GM23338 (cell line): ENCODE measurements around the gene METAP1D. TPM values are rescaled to one million over a fixed set of nuclear protein-coding genes. Genes with fewer than 3 reads are reported as not detected.

Source experiments
- ATAC-seq: fragments of 200-7000 bp; cut with Tn5 transposase; 3 replicates; pipeline ENCODE4 v1.9.1; 2020
- DNase-seq: peaks from one replicate; pipeline ENCODE4 v3.0.0-alpha.2; 2015; ENCODE audit warnings: low spot score
- H2AFZ ChIP-seq: fragments of 200-600 bp; sonication (generic); 2 replicates; pipeline ENCODE4 v1.8.0; 2016; ENCODE audit warnings: antibody characterized with exemption, mild to moderate bottlenecking, moderate library complexity
- H3F3A ChIP-seq: fragments of 200-600 bp; sonication (generic); replicated peaks from 2 replicates; pipeline ENCODE4 v1.8.0; 2017; ENCODE audit warnings: antibody characterized with exemption, mixed run types, low read depth
- H3K27ac ChIP-seq: fragments of 200-600 bp; sonication (generic); 2 replicates; pipeline ENCODE4 v1.6.1; 2016; ENCODE audit warnings: low read depth
- H3K27me3 ChIP-seq: fragments of 200-600 bp; sonication (generic); 2 replicates; pipeline ENCODE4 v1.8.0; 2016; ENCODE audit warnings: mild to moderate bottlenecking, mixed run types, moderate library complexity; ENCODE audit not compliant: insufficient read depth
- H3K36me3 ChIP-seq: fragments of 200-600 bp; sonication (generic); 2 replicates; pipeline ENCODE4 v1.8.0; 2016; ENCODE audit warnings: mild to moderate bottlenecking; ENCODE audit not compliant: insufficient read depth
- H3K4me1 ChIP-seq: fragments of 200-600 bp; sonication (generic); 2 replicates; pipeline ENCODE4 v1.8.0; 2016; ENCODE audit warnings: mild to moderate bottlenecking, moderate library complexity; ENCODE audit not compliant: insufficient read depth
- H3K4me2 ChIP-seq: fragments of 200-600 bp; sonication (generic); 2 replicates; pipeline ENCODE4 v1.7.1; 2017; ENCODE audit warnings: mixed run types
- H3K4me3 ChIP-seq: fragments of 200-600 bp; sonication (generic); 2 replicates; pipeline ENCODE4 v1.6.1; 2016; ENCODE audit warnings: mixed run types
- H3K79me2 ChIP-seq: fragments of 200-600 bp; sonication (generic); replicated peaks from 2 replicates; pipeline ENCODE4 v1.8.0; 2017; ENCODE audit warnings: mild to moderate bottlenecking; ENCODE audit not compliant: insufficient read depth
- H3K9me2 ChIP-seq: fragments of 200-600 bp; sonication (generic); 2 replicates; pipeline ENCODE4 v1.8.0; 2017; ENCODE audit not compliant: insufficient read depth
- H4K20me1 ChIP-seq: fragments of 200-600 bp; sonication (generic); replicated peaks from 2 replicates; pipeline ENCODE4 v1.8.0; 2017; ENCODE audit warnings: mild to moderate bottlenecking; ENCODE audit not compliant: insufficient read depth
- H3K27ac Mint-ChIP-seq: 2 replicates; pipeline ENCODE4 v1.8.0; 2020; ENCODE audit warnings: inconsistent platforms, mild to moderate bottlenecking, moderate library complexity, mixed read lengths
- H3K27me3 Mint-ChIP-seq: 3 replicates; pipeline ENCODE4 v1.8.0; 2022; ENCODE audit warnings: low read depth, mild to moderate bottlenecking, moderate library complexity, mixed read lengths, inconsistent platforms; ENCODE audit not compliant: insufficient read depth, poor library complexity
- H3K36me3 Mint-ChIP-seq: 3 replicates; pipeline ENCODE4 v1.8.0; 2021; ENCODE audit warnings: low read depth, mild to moderate bottlenecking, inconsistent platforms, moderate library complexity, mixed read lengths
- H3K4me1 Mint-ChIP-seq: 3 replicates; pipeline ENCODE4 v1.8.0; 2020; ENCODE audit warnings: mild to moderate bottlenecking, inconsistent platforms, mixed read lengths
- H3K4me3 Mint-ChIP-seq: 3 replicates; pipeline ENCODE4 v1.8.0; 2021; ENCODE audit warnings: moderate library complexity, mild to moderate bottlenecking, inconsistent platforms, mixed read lengths
- H3K9me3 Mint-ChIP-seq: 3 replicates; pipeline ENCODE4 v1.8.0; 2020; ENCODE audit warnings: moderate library complexity, mild to moderate bottlenecking, inconsistent platforms, mixed read lengths
- EZH2 ChIP-seq: fragments of 200-600 bp; sonication (generic); IDR thresholded peaks from one replicate; pipeline ENCODE4 v1.8.0; 2017; ENCODE audit warnings: antibody characterized with exemption, mild to moderate bottlenecking, low read depth; ENCODE audit not compliant: unreplicated experiment
- EZH2phosphoT487 ChIP-seq: fragments of 200-600 bp; sonication (generic); IDR thresholded peaks from one replicate; pipeline ENCODE4 v1.8.1; 2018; ENCODE audit warnings: antibody characterized with exemption; ENCODE audit not compliant: unreplicated experiment
- JUNB ChIP-seq: IDR thresholded peaks from one replicate; pipeline ENCODE4 v1.6.1; 2016; ENCODE audit warnings: antibody characterized with exemption; ENCODE audit not compliant: unreplicated experiment
- NANOG ChIP-seq: IDR thresholded peaks from 2 replicates; pipeline ENCODE4 v1.6.1; 2016; ENCODE audit warnings: antibody characterized with exemption, borderline replicate concordance
- POLR2AphosphoS5 ChIP-seq: IDR thresholded peaks from 2 replicates; pipeline ENCODE4 v1.6.1; 2016; ENCODE audit warnings: antibody characterized with exemption, low read depth
- STAT1 ChIP-seq: IDR thresholded peaks from one replicate; pipeline ENCODE4 v1.6.1; 2016; ENCODE audit warnings: antibody characterized with exemption; ENCODE audit not compliant: unreplicated experiment
- ZNF114 ChIP-seq: fragments of 250-450 bp; sonication (Bioruptor Pico); IDR thresholded peaks from 2 replicates; pipeline ENCODE4 v1.5.0; 2020; ENCODE audit warnings: mild to moderate bottlenecking, moderate library complexity
- ZNF331 ChIP-seq: fragments of 250-450 bp; sonication (Bioruptor Pico); IDR thresholded peaks from 2 replicates; pipeline ENCODE4 v1.5.0; 2020; ENCODE audit warnings: low read depth, mild to moderate bottlenecking, moderate library complexity
- polyA plus RNA-seq: library from polyadenylated mRNA; unstranded; fragments of >200 nt; fragmentation: Nextera tagmentation; extraction: Ambion mirVana; gene quantifications from 2 replicates; pipeline ENCODE4 v1.2.1, GENCODE V29; 2016
- total RNA-seq: library from RNA; depleted of rRNA; stranded (reverse); fragments of >200 nt; shearing (Covaris generic); gene quantifications from 2 replicates; pipeline ENCODE4 v1.2.3, GENCODE V29; 2014
- TF ChIP-seq, protein P1 (sequence below): fragments of 250-450 bp; sonication (Bioruptor Pico); IDR thresholded peaks from 2 replicates; pipeline ENCODE4 v1.5.0; 2020; ENCODE audit warnings: mild to moderate bottlenecking, moderate library complexity
- TF ChIP-seq, protein P2 (sequence below): IDR thresholded peaks from one replicate; pipeline ENCODE4 v1.6.1; 2018; ENCODE audit warnings: antibody characterized with exemption; ENCODE audit not compliant: unreplicated experiment
- TF ChIP-seq, protein P3 (sequence below), 2 experiments: fragments of 200-600 bp in 1 of 2; sonication (generic) in 1 of 2; conservative IDR thresholded peaks; 2 replicates each; pipeline versions ENCODE4 v1.5.1 to v1.6.1; 2016 to 2017; ENCODE audit warnings: antibody characterized with exemption in 2 of 2, low read depth in 2 of 2, mild to moderate bottlenecking in 2 of 2, moderate library complexity in 1 of 2

METAP1D gene
- total and polyA plus RNA-seq, 2 experiments from 2014 or later: 12.8 to 15.5 TPM

DNA sequence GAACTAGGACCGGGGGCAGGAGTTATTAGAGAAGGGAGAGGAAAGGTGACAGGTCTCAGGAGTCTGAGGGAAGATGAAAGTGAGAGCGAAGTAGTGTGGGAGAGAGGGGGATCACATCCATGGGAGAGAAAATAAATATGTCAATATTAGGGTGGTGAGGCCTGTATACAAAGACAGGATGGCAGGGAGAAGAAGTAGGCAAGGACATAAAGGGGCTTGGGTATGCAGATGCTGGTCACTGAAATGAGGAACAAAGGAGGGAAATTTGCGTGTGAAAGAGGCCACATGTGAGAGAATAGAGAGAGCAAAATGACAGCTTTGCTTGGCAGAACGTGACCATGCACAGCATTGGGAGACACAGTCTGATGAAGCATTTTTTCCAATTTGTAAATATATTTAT, 13.6 kb downstream of the METAP1D start (continued):
- TF ChIP-seq, protein P1, sequence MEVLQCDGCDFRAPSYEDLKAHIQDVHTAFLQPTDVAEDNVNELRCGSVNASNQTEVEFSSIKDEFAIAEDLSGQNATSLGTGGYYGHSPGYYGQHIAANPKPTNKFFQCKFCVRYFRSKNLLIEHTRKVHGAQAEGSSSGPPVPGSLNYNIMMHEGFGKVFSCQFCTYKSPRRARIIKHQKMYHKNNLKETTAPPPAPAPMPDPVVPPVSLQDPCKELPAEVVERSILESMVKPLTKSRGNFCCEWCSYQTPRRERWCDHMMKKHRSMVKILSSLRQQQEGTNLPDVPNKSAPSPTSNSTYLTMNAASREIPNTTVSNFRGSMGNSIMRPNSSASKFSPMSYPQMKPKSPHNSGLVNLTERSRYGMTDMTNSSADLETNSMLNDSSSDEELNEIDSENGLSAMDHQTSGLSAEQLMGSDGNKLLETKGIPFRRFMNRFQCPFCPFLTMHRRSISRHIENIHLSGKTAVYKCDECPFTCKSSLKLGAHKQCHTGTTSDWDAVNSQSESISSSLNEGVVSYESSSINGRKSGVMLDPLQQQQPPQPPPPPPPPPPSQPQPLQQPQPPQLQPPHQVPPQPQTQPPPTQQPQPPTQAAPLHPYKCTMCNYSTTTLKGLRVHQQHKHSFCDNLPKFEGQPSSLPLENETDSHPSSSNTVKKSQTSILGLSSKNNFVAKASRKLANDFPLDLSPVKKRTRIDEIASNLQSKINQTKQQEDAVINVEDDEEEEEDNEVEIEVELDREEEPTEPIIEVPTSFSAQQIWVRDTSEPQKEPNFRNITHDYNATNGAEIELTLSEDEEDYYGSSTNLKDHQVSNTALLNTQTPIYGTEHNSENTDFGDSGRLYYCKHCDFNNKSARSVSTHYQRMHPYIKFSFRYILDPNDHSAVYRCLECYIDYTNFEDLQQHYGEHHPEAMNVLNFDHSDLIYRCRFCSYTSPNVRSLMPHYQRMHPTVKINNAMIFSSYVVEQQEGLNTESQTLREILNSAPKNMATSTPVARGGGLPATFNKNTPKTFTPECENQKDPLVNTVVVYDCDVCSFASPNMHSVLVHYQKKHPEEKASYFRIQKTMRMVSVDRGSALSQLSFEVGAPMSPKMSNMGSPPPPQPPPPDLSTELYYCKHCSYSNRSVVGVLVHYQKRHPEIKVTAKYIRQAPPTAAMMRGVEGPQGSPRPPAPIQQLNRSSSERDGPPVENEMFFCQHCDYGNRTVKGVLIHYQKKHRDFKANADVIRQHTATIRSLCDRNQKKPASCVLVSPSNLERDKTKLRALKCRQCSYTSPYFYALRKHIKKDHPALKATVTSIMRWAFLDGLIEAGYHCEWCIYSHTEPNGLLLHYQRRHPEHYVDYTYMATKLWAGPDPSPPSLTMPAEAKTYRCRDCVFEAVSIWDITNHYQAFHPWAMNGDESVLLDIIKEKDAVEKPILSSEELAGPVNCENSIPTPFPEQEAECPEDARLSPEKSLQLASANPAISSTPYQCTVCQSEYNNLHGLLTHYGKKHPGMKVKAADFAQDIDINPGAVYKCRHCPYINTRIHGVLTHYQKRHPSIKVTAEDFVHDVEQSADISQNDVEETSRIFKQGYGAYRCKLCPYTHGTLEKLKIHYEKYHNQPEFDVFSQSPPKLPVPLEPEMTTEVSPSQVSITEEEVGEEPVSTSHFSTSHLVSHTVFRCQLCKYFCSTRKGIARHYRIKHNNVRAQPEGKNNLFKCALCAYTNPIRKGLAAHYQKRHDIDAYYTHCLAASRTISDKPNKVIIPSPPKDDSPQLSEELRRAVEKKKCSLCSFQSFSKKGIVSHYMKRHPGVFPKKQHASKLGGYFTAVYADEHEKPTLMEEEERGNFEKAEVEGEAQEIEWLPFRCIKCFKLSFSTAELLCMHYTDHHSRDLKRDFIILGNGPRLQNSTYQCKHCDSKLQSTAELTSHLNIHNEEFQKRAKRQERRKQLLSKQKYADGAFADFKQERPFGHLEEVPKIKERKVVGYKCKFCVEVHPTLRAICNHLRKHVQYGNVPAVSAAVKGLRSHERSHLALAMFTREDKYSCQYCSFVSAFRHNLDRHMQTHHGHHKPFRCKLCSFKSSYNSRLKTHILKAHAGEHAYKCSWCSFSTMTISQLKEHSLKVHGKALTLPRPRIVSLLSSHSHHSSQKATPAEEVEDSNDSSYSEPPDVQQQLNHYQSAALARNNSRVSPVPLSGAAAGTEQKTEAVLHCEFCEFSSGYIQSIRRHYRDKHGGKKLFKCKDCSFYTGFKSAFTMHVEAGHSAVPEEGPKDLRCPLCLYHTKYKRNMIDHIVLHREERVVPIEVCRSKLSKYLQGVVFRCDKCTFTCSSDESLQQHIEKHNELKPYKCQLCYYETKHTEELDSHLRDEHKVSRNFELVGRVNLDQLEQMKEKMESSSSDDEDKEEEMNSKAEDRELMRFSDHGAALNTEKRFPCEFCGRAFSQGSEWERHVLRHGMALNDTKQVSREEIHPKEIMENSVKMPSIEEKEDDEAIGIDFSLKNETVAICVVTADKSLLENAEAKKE (CRISPR knock-in tag): no peak
- no peak for TF ChIP-seq JUNB
- TF ChIP-seq ZNF331 (CRISPR knock-in tag): no peak
- no peak for TF ChIP-seq EZH2phosphoT487
- TF ChIP-seq ZNF114: no peak
- no peak for TF ChIP-seq NANOG

DNA sequence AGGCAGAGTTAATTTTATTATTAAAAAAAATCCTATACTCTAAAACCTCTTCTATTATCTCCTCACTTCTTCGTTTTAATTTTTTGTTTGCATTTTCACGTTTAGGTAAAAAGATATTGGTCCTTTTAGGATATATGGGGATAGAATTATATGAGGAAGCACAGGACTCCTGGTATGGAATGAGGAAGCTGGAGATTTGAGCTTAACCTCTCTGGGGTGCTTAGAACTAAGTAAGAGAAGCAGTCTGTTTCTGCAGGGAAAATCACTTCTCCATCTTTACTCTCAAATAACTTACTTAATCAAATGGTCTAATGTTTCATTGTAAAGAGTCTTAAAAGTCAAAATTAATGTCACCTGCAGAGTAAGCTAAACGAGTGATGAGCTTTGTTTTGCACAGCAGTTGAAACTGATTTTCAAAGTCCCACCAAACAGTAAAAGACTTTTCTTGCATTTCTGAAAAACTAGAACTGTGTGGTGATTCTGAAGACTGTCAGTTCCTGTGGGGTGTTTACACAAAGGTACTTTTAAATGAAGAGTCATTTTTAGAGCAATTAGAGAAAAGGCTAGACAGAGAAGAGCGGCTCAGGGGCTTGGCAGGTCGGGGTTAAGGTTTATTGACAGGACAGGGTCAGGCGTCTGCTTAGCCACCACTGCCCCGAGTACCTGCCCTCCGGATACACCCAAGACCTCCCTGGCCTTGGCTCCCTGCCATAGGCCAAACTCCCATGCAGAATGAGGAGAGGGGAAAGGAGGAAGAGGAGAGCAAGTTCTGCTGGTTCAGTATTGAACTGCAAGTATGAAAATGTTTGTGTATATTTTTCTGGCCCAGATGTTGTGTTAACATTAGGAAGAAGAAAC, 21.6 kb downstream of the METAP1D start:
- no peaks in the 10 kb centered on the region for H4K20me1 ChIP-seq
- Mint-ChIP-seq H3K36me3 (no peaks in the 10 kb centered on the region), H3K9me3 (no peaks in the 10 kb centered on the region), H3K4me3 (peak overlapping the region; percentile 14; the same call in 2 of the 3 replicates), H3K4me1 (peaks cover 14% of the 10 kb centered on the region), H3K27me3 (peaks cover 3% of the 10 kb centered on the region), H3K27ac (peak overlapping the region; percentile 75)
- peaks cover 14% of the 10 kb centered on the region; the same call in 1 of the 2 replicates for H3K4me1 ChIP-seq
- DNase-seq: peak; percentile 39
- no peak overlapping the region for H3K27ac ChIP-seq
- H3K79me2 ChIP-seq: no peaks in the 10 kb centered on the region
- no peaks in the 10 kb centered on the region for H3K36me3 ChIP-seq
- 0 out of 2 replicates have a peak overlapping the region, but pooled peaks have one; percentile 5 for H3K4me3 ChIP-seq
- H3F3A ChIP-seq: no peaks in the 10 kb centered on the region
- no peak overlapping the region for H2AFZ ChIP-seq
- no peaks in the 10 kb centered on the region for H3K9me2 ChIP-seq
- H3K4me2 ChIP-seq: peak overlapping the region; percentile 46; the same call in 1 of the 2 replicates
- ATAC-seq: peak; percentile 98
- no peaks in the 10 kb centered on the region for H3K27me3 ChIP-seq
- no peak for TF ChIP-seq ZNF331 (CRISPR knock-in tag)
- TF ChIP-seq NANOG: no peak
- TF ChIP-seq, protein P2, sequence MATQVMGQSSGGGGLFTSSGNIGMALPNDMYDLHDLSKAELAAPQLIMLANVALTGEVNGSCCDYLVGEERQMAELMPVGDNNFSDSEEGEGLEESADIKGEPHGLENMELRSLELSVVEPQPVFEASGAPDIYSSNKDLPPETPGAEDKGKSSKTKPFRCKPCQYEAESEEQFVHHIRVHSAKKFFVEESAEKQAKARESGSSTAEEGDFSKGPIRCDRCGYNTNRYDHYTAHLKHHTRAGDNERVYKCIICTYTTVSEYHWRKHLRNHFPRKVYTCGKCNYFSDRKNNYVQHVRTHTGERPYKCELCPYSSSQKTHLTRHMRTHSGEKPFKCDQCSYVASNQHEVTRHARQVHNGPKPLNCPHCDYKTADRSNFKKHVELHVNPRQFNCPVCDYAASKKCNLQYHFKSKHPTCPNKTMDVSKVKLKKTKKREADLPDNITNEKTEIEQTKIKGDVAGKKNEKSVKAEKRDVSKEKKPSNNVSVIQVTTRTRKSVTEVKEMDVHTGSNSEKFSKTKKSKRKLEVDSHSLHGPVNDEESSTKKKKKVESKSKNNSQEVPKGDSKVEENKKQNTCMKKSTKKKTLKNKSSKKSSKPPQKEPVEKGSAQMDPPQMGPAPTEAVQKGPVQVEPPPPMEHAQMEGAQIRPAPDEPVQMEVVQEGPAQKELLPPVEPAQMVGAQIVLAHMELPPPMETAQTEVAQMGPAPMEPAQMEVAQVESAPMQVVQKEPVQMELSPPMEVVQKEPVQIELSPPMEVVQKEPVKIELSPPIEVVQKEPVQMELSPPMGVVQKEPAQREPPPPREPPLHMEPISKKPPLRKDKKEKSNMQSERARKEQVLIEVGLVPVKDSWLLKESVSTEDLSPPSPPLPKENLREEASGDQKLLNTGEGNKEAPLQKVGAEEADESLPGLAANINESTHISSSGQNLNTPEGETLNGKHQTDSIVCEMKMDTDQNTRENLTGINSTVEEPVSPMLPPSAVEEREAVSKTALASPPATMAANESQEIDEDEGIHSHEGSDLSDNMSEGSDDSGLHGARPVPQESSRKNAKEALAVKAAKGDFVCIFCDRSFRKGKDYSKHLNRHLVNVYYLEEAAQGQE: no peak
- TF ChIP-seq JUNB: no peak
- no peak for TF ChIP-seq STAT1
- TF ChIP-seq, protein P3, sequence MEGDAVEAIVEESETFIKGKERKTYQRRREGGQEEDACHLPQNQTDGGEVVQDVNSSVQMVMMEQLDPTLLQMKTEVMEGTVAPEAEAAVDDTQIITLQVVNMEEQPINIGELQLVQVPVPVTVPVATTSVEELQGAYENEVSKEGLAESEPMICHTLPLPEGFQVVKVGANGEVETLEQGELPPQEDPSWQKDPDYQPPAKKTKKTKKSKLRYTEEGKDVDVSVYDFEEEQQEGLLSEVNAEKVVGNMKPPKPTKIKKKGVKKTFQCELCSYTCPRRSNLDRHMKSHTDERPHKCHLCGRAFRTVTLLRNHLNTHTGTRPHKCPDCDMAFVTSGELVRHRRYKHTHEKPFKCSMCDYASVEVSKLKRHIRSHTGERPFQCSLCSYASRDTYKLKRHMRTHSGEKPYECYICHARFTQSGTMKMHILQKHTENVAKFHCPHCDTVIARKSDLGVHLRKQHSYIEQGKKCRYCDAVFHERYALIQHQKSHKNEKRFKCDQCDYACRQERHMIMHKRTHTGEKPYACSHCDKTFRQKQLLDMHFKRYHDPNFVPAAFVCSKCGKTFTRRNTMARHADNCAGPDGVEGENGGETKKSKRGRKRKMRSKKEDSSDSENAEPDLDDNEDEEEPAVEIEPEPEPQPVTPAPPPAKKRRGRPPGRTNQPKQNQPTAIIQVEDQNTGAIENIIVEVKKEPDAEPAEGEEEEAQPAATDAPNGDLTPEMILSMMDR (conservative IDR thresholded peaks at IDR 0.05; ENCODE audit: low read depth in 2 of 2): no peak
- TF ChIP-seq EZH2: no peak
- TF ChIP-seq ZNF114: no peak
- TF ChIP-seq POLR2AphosphoS5: no peak
